A549 (cell line): ENCODE measurements around the gene COX7A2L. TPM values are rescaled to one million over a fixed set of nuclear protein-coding genes. Genes with fewer than 3 reads are reported as not detected.

Experiments used
- ATAC-seq, 2 experiments: fragments of 200-7000 bp in 1 of 2; fragments of >200 bp in 1 of 2; cut with Nextera tagmentation in 1 of 2; cut with Tn5 transposase in 1 of 2; 3 replicates each; pipeline versions ENCODE4 v1.8.0 to v1.9.1; 2018 to 2020; ENCODE audit warnings: mild to moderate bottlenecking in 1 of 2, moderate library complexity in 1 of 2
- CTCF ChIA-PET: fragments of 300-600 bp; sonication (Branson Sonifier 250); formaldehyde crosslinking; extraction: SDS; loops from one replicate; lab custom pipeline; 2021; ENCODE audit warnings: antibody characterized with exemption, inconsistent platforms; lab: Yijun Ruan, JAX
- POLR2A ChIA-PET: fragments of 350-600 bp; formaldehyde crosslinking; extraction: SDS; loops from one replicate; lab custom pipeline; 2021; ENCODE audit warnings: antibody characterized with exemption, inconsistent platforms; lab: Yijun Ruan, JAX
- DNase-seq, 2 experiments: peaks; one replicate each; pipeline versions ENCODE4 v3.0.0 to v3.0.0-alpha.2; 2011 to 2016; ENCODE audit warnings: low read depth in 1 of 2, low spot score in 1 of 2
- FAIRE-seq: peaks from 2 replicates; lab custom pipeline; 2011; peaks lifted over from hg19 to GRCh38; lab: Jason Lieb, UNC
- H3K27ac ChIP-seq, 2 experiments: fragments of >200 bp; sonication (Bioruptor Twin); formaldehyde crosslinking; 3 replicates each; pipeline ENCODE4 v1.5.1; 2016 to 2017
- H3K4me1 ChIP-seq: fragments of >200 bp; sonication (Bioruptor Twin); formaldehyde crosslinking; 3 replicates; pipeline ENCODE4 v1.6.1; 2016
- H3K4me2 ChIP-seq: fragments of >200 bp; sonication (Bioruptor Twin); formaldehyde crosslinking; 3 replicates; pipeline ENCODE4 v1.6.1; 2016
- H3K4me3 ChIP-seq: fragments of >200 bp; sonication (Bioruptor Twin); formaldehyde crosslinking; 3 replicates; pipeline ENCODE4 v1.5.1; 2016
- H3K9me3 ChIP-seq: fragments of >200 bp; sonication (Bioruptor Twin); formaldehyde crosslinking; 3 replicates; pipeline ENCODE4 v1.6.1; 2016
- EHMT2 ChIP-seq: fragments of 200-600 bp; sonication (generic); IDR thresholded peaks from 2 replicates; pipeline ENCODE4 v1.6.1; 2016; ENCODE audit warnings: antibody characterized with exemption, low read depth, mild to moderate bottlenecking, moderate library complexity
- EP300 ChIP-seq, 2 experiments: fragments of >200 bp; sonication (Bioruptor Twin); formaldehyde crosslinking; IDR thresholded peaks; 2 replicates in 1 of 2; 3 replicates in 1 of 2; pipeline ENCODE4 v1.6.1; 2016 to 2017
- FOXS1 ChIP-seq: fragments of 250-450 bp; sonication (Bioruptor Pico); IDR thresholded peaks from 2 replicates; pipeline ENCODE4 v1.5.0; 2020; ENCODE audit warnings: mild to moderate bottlenecking, moderate library complexity
- HDAC2 ChIP-seq: fragments of 200-600 bp; sonication (generic); IDR thresholded peaks from 2 replicates; pipeline ENCODE4 v1.6.1; 2016
- KDM5A ChIP-seq: fragments of 200-600 bp; sonication (generic); IDR thresholded peaks from 2 replicates; pipeline ENCODE4 v1.6.1; 2016; ENCODE audit warnings: antibody characterized with exemption, mild to moderate bottlenecking
- MAFK ChIP-seq: fragments of 450-650 bp; IDR thresholded peaks from 2 replicates; pipeline ENCODE4 v1.6.1; 2014; ENCODE audit not compliant: partially characterized antibody
- MAZ ChIP-seq: fragments of 150-350 bp; IDR thresholded peaks from 2 replicates; pipeline ENCODE4 v1.6.1; 2014; ENCODE audit warnings: antibody characterized with exemption, low read depth, low read length, borderline replicate concordance
- PHF8 ChIP-seq: fragments of 200-600 bp; sonication (generic); IDR thresholded peaks from 2 replicates; pipeline ENCODE4 v1.6.1; 2016; ENCODE audit warnings: low read depth, mild to moderate bottlenecking, antibody characterized with exemption, moderate library complexity, borderline replicate concordance
- POLR2A ChIP-seq: IDR thresholded peaks from 2 replicates; pipeline ENCODE4 v1.6.1; 2012; ENCODE audit warnings: mild to moderate bottlenecking, low read length
- RARB ChIP-seq: fragments of 250-450 bp; sonication (Bioruptor Pico); IDR thresholded peaks from 2 replicates; pipeline ENCODE4 v1.8.0; 2021; ENCODE audit warnings: mild to moderate bottlenecking, moderate library complexity
- RCOR1 ChIP-seq: fragments of 150-350 bp; IDR thresholded peaks from 2 replicates; pipeline ENCODE4 v1.6.1; 2014; ENCODE audit warnings: antibody characterized with exemption, low read length, low read depth
- RFX5 ChIP-seq: fragments of 450-650 bp; IDR thresholded peaks from 2 replicates; pipeline ENCODE4 v1.7.1; 2014; ENCODE audit warnings: antibody characterized with exemption, mild to moderate bottlenecking, moderate library complexity
- RNF2 ChIP-seq: fragments of 200-600 bp; sonication (generic); IDR thresholded peaks from 2 replicates; pipeline ENCODE4 v1.6.1; 2016; ENCODE audit warnings: low read depth, mild to moderate bottlenecking, antibody characterized with exemption, moderate library complexity, borderline replicate concordance
- ZFP36 ChIP-seq: fragments of 450-650 bp; IDR thresholded peaks from 2 replicates; pipeline ENCODE4 v1.6.1; 2014; ENCODE audit warnings: borderline replicate concordance; ENCODE audit not compliant: partially characterized antibody
- ZNF302 ChIP-seq: fragments of 250-450 bp; sonication (Bioruptor Pico); IDR thresholded peaks from 2 replicates; pipeline ENCODE4 v1.9.0; 2021; ENCODE audit warnings: inconsistent platforms, mild to moderate bottlenecking, moderate library complexity
- ZSCAN20 ChIP-seq: fragments of 250-450 bp; sonication (Bioruptor Pico); IDR thresholded peaks from 2 replicates; pipeline ENCODE4 v1.8.0; 2022; ENCODE audit warnings: mild to moderate bottlenecking, moderate library complexity
- WGBS: methylation state at CpG from one replicate; pipeline ENCODE4 v1.1.6; 2017; ENCODE audit errors: missing lambda C conversion rate; 5-methylcytosine and 5-hydroxymethylcytosine counted together
- polyA plus RNA-seq, 4 experiments: library from polyadenylated mRNA; depleted of rRNA in 3 of 4; stranded (reverse); fragments of >200 nt; fragmentation: RNase III in 1 of 4; extraction: RNeasy Plus Mini Kit Qiagen cat#74134 plus additional on column Dnase treatment in 1 of 4; gene quantifications; 2 replicates in 3 of 4; 3 replicates in 1 of 4; pipeline ENCODE4 v1.2.3, GENCODE V29; 2011 to 2017
- TF ChIP-seq, protein P1 (sequence below): IDR thresholded peaks from 2 replicates; pipeline ENCODE4 v1.6.1; 2012; ENCODE audit warnings: low read depth, borderline replicate concordance
- TF ChIP-seq, protein P2 (sequence below): IDR thresholded peaks from 2 replicates; pipeline ENCODE4 v1.6.1; 2012
- TF ChIP-seq, protein P3 (sequence below): fragments of 250-450 bp; sonication (Bioruptor Pico); IDR thresholded peaks from 2 replicates; pipeline ENCODE4 v1.5.0; 2021; ENCODE audit warnings: mild to moderate bottlenecking, moderate library complexity, borderline replicate concordance
- TF ChIP-seq, protein P4 (sequence below): fragments of 200-600 bp; sonication (generic); IDR thresholded peaks from 2 replicates; pipeline ENCODE4 v1.6.1; 2016; ENCODE audit warnings: antibody characterized with exemption, mild to moderate bottlenecking, moderate library complexity

COX7A2L gene
- polyA plus RNA-seq, 2 of the 4 experiments (the other 2 are of a cell fraction): 126 to 258 TPM

DNA sequence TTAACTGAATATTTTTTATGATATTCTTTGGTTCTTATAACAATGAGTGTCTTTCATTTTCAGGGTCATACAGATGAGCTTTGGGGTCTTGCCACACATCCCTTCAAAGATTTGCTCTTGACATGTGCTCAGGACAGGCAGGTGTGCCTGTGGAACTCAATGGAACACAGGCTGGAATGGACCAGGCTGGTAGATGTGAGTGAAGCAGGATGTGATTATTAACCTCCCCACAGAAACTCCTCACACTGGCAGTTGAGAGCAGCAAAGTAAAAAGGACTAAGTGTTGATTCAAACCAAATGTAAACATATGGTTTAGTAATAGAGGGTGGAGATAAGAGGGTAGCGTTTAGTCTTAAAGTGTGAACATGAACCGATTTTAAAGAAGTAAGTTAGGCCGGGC is 57.8 kb downstream of the COX7A2L start:
- Histone ChIP-seq H3K4me1 (no peaks in the 10 kb centered on the region), H3K9me3 (no peaks in the 10 kb centered on the region), H3K4me3 (no peak overlapping the region), H3K27ac (no peak overlapping the region), H3K4me2 (no peak overlapping the region)
- ATAC-seq (no peak), DNase-seq (no peak), FAIRE-seq (peak; percentile 39)
- 79% methylated on average over 3 of the region's 3 CpGs for WGBS
- CTCF ChIA-PET: interaction anchor here (1.3 kb wide), 1 partner anchor 25 kb away, joined by 5 read pairs; no protein-coding TSS in a partner anchor
- TF ChIP-seq RFX5: no peak
- TF ChIP-seq POLR2A: no peak
- TF ChIP-seq EP300 (IDR thresholded peaks at IDR 0.05): no peak
- TF ChIP-seq, protein P1, sequence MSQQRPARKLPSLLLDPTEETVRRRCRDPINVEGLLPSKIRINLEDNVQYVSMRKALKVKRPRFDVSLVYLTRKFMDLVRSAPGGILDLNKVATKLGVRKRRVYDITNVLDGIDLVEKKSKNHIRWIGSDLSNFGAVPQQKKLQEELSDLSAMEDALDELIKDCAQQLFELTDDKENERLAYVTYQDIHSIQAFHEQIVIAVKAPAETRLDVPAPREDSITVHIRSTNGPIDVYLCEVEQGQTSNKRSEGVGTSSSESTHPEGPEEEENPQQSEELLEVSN: no peak
- TF ChIP-seq ZSCAN20 (CRISPR knock-in tag): no peak
- TF ChIP-seq ZNF302 (CRISPR knock-in tag): no peak
- TF ChIP-seq PHF8: no peak
- no peak for TF ChIP-seq RARB (CRISPR knock-in tag)
- no peak for TF ChIP-seq FOXS1 (CRISPR knock-in tag)
- TF ChIP-seq ZFP36: no peak
- TF ChIP-seq, protein P2, sequence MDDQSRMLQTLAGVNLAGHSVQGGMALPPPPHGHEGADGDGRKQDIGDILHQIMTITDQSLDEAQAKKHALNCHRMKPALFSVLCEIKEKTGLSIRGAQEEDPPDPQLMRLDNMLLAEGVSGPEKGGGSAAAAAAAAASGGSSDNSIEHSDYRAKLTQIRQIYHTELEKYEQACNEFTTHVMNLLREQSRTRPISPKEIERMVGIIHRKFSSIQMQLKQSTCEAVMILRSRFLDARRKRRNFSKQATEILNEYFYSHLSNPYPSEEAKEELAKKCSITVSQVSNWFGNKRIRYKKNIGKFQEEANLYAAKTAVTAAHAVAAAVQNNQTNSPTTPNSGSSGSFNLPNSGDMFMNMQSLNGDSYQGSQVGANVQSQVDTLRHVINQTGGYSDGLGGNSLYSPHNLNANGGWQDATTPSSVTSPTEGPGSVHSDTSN: no peak
- TF ChIP-seq, protein P3, sequence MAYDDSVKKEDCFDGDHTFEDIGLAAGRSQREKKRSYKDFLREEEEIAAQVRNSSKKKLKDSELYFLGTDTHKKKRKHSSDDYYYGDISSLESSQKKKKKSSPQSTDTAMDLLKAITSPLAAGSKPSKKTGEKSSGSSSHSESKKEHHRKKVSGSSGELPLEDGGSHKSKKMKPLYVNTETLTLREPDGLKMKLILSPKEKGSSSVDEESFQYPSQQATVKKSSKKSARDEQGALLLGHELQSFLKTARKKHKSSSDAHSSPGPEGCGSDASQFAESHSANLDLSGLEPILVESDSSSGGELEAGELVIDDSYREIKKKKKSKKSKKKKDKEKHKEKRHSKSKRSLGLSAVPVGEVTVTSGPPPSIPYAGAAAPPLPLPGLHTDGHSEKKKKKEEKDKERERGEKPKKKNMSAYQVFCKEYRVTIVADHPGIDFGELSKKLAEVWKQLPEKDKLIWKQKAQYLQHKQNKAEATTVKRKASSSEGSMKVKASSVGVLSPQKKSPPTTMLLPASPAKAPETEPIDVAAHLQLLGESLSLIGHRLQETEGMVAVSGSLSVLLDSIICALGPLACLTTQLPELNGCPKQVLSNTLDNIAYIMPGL: no peak
- no peak for TF ChIP-seq EHMT2
- TF ChIP-seq HDAC2: no peak
- TF ChIP-seq, protein P4, sequence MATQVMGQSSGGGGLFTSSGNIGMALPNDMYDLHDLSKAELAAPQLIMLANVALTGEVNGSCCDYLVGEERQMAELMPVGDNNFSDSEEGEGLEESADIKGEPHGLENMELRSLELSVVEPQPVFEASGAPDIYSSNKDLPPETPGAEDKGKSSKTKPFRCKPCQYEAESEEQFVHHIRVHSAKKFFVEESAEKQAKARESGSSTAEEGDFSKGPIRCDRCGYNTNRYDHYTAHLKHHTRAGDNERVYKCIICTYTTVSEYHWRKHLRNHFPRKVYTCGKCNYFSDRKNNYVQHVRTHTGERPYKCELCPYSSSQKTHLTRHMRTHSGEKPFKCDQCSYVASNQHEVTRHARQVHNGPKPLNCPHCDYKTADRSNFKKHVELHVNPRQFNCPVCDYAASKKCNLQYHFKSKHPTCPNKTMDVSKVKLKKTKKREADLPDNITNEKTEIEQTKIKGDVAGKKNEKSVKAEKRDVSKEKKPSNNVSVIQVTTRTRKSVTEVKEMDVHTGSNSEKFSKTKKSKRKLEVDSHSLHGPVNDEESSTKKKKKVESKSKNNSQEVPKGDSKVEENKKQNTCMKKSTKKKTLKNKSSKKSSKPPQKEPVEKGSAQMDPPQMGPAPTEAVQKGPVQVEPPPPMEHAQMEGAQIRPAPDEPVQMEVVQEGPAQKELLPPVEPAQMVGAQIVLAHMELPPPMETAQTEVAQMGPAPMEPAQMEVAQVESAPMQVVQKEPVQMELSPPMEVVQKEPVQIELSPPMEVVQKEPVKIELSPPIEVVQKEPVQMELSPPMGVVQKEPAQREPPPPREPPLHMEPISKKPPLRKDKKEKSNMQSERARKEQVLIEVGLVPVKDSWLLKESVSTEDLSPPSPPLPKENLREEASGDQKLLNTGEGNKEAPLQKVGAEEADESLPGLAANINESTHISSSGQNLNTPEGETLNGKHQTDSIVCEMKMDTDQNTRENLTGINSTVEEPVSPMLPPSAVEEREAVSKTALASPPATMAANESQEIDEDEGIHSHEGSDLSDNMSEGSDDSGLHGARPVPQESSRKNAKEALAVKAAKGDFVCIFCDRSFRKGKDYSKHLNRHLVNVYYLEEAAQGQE: no peak
- TF ChIP-seq, all 56 proteins: peak for 0
- POLR2A ChIA-PET: no interaction called here

DNA sequence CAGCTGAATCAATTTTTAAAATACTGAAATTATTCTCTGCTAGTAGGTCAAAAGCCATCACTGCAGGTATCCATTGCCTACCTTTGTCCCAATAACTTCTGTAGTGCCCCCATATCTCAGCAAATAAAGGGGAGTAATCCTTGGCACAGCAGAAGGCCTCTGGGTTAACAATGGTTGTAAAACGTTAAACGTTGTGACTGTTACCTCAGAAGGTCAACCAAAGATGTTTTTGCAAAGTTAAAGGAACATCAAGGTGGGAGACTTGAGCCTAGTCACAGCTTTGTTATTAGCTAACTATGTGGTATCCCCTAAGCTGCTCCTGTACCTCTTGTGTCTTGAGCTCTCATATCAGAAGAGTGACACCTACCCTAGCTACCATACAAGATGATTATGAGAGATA is 60.5 kb downstream of the COX7A2L start:
- Histone ChIP-seq H3K9me3 (no peaks in the 10 kb centered on the region), H3K27ac (no peak overlapping the region), H3K4me3 (no peak overlapping the region), H3K4me2 (no peak overlapping the region), H3K4me1 (no peaks in the 10 kb centered on the region)
- FAIRE-seq (no peak), DNase-seq (no peak), ATAC-seq (no peak)
- WGBS: 88% methylated on average over 2 of the region's 2 CpGs
- no peak for TF ChIP-seq MAZ
- no peak for TF ChIP-seq MAFK
- no peak for TF ChIP-seq KDM5A
- no peak for TF ChIP-seq RCOR1
- no peak for TF ChIP-seq POLR2A
- TF ChIP-seq RNF2: no peak
- ChIA-PET POLR2A (no interaction called here), CTCF (interaction anchor here (1.0 kb wide), 1 partner anchor 32 kb away, joined by 3 read pairs; no protein-coding TSS in a partner anchor)

Other genes with a start within 250 kb of the COX7A2L start
- 115 and 130 TPM in 2 replicates for gene EML4, start 191.9 kb downstream of the COX7A2L start, polyA plus RNA-seq (2011; rRNA removed)
- gene EML4, start 191.9 kb downstream of the COX7A2L start, polyA plus RNA-seq (2017; fragmentation: RNase III; extraction: RNeasy Plus Mini Kit Qiagen cat#74134 plus additional on column Dnase treatment): 34.6 to 39.0 TPM (median 36.3 TPM) in 3 replicates
- 0.54 and 0.67 TPM in 2 replicates for gene KCNG3, start 132.8 kb upstream of the COX7A2L start, polyA plus RNA-seq (2011; rRNA removed)
- gene KCNG3, start 132.8 kb upstream of the COX7A2L start, polyA plus RNA-seq (2017; fragmentation: RNase III; extraction: RNeasy Plus Mini Kit Qiagen cat#74134 plus additional on column Dnase treatment): 0.56 to 0.70 TPM (median 0.58 TPM) in 3 replicates
- 65.6 and 74.1 TPM in 2 replicates for gene MTA3, start 207.4 kb upstream of the COX7A2L start, polyA plus RNA-seq (2011; rRNA removed)
- 45.3 to 52.7 TPM (median 49.3 TPM) in 3 replicates for gene MTA3, start 207.4 kb upstream of the COX7A2L start, polyA plus RNA-seq (2017; fragmentation: RNase III; extraction: RNeasy Plus Mini Kit Qiagen cat#74134 plus additional on column Dnase treatment)